Measurements from ENCODE around the gene SLC6A11.

The SLC6A11 gene

DNA sequence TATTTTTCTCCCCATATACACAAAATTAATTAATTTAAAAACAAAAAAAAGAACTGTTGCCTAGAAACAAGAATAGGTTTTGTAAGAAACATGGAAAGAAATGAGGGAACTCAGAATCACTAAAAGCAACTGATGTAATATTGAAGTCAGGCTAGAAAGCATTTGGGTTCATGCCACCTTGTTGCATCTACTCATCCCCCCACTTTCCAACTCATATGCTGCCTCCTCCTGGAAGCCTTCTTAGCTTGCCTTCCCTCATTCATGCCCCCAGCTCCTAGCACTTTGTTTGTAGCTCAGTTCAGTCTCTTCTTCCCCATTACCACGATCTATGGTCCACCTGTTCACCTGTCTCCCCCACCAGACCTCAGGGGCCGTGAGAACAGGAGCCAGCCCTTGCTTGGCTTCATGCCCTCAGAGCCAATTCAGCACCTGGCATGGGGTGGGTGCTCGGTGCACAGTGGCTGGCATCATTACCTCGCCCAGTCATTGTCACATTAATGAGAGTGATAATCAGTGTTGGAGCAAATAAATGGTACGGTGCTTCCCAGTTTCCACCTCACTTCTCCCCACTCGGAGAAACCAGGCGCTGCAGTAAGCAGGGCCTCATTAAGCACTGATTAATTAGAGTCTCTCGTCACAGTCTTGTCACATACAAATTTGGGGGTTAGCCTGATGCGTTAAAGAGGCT, 114.1 kb downstream of the SLC6A11 start:
- H3K27ac ChIP-seq, result no peak overlapping the region
- no peaks in the 10 kb centered on the region for H4K20me1 ChIP-seq (ENCODE audit: insufficient read depth)
- H3K4me2 ChIP-seq, result no peak overlapping the region
- no peak overlapping the region for H3K4me3 ChIP-seq (IDR thresholded peaks at IDR 0.05; ENCODE audit: insufficient read depth, low read depth, low read length)
- H3K36me3 ChIP-seq (ENCODE audit: insufficient read depth), result no peaks in the 10 kb centered on the region
- H3K79me2 ChIP-seq (ENCODE audit: insufficient read depth, low read depth), result no peaks in the 10 kb centered on the region
- H3K9ac ChIP-seq, result no peak overlapping the region
- H3K27me3 ChIP-seq (ENCODE audit: insufficient read depth, low read depth), result no peaks in the 10 kb centered on the region
- TF ChIP-seq, protein P1, sequence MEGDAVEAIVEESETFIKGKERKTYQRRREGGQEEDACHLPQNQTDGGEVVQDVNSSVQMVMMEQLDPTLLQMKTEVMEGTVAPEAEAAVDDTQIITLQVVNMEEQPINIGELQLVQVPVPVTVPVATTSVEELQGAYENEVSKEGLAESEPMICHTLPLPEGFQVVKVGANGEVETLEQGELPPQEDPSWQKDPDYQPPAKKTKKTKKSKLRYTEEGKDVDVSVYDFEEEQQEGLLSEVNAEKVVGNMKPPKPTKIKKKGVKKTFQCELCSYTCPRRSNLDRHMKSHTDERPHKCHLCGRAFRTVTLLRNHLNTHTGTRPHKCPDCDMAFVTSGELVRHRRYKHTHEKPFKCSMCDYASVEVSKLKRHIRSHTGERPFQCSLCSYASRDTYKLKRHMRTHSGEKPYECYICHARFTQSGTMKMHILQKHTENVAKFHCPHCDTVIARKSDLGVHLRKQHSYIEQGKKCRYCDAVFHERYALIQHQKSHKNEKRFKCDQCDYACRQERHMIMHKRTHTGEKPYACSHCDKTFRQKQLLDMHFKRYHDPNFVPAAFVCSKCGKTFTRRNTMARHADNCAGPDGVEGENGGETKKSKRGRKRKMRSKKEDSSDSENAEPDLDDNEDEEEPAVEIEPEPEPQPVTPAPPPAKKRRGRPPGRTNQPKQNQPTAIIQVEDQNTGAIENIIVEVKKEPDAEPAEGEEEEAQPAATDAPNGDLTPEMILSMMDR (conservative IDR thresholded peaks at IDR 0.05; ENCODE audit: low read depth, low read length), result no peak
- no peaks in the 10 kb centered on the region for H3K4me1 ChIP-seq (ENCODE audit: low read depth, poor library complexity, severe bottlenecking)
- no peak overlapping the region for H2AFZ ChIP-seq (ENCODE audit: low read depth)

DNA sequence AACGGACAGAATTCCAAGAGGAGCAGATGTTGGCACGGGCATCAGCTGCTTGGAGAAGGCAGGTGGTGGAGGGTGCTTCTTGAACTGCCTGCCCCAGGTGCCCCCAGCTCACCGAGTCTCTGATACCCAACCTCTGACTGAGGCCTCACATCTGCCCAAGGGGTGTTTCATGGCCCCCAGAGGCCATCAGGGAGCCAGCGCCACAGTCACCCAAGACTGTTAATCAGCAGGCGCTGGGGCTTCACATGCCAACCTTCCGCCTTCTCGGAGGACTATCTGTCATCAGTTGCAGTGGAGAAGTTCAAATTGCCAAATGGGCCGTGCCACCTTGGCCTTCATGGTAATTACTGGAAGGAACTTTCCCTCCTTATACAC, 114.6 kb downstream of the SLC6A11 start:
- H3K4me1 ChIP-seq (ENCODE audit: low read depth, poor library complexity, severe bottlenecking), result no peaks in the 10 kb centered on the region
- H3K9ac ChIP-seq, result no peak overlapping the region
- H3K27me3 ChIP-seq (ENCODE audit: insufficient read depth, low read depth), result no peaks in the 10 kb centered on the region
- H3K27ac ChIP-seq, result no peak overlapping the region
- no peaks in the 10 kb centered on the region for H3K36me3 ChIP-seq (ENCODE audit: insufficient read depth)
- TF ChIP-seq, protein P1 (conservative IDR thresholded peaks at IDR 0.05; ENCODE audit: low read depth, low read length), result no peak
- no peak overlapping the region for H3K4me2 ChIP-seq
- no peak overlapping the region for H2AFZ ChIP-seq (ENCODE audit: low read depth)
- H3K4me3 ChIP-seq (IDR thresholded peaks at IDR 0.05; ENCODE audit: insufficient read depth, low read depth, low read length), result no peak overlapping the region
- H4K20me1 ChIP-seq (ENCODE audit: insufficient read depth), result no peaks in the 10 kb centered on the region
- no peaks in the 10 kb centered on the region for H3K79me2 ChIP-seq (ENCODE audit: insufficient read depth, low read depth)

DNA sequence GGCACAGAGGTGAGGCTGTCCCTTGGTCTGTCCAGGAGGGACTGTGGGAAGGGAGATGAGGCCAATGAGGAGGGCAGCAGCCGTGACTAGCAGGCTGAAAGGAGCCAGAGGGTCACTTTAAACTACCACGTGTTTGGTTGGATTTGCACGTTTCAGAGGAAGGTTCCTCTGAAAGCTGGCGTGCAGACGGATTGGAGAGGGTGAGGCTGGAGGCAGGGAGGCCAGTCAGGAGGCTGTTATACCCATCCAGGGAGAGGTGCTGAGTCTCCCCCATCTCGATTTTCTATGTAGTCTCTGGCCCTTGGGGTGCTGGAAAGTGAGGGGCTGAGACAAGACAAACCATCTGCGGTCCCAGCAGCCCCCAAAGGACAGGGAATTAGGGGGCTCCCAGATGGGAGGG, 116.6 kb downstream of the SLC6A11 start:
- Histone ChIP-seq H2AFZ (ENCODE audit: low read depth) (no peak overlapping the region), H4K20me1 (ENCODE audit: insufficient read depth) (no peaks in the 10 kb centered on the region), H3K27me3 (ENCODE audit: insufficient read depth, low read depth) (no peaks in the 10 kb centered on the region), H3K4me2 (no peak overlapping the region), H3K4me3 (IDR thresholded peaks at IDR 0.05; ENCODE audit: insufficient read depth, low read depth, low read length) (no peak overlapping the region), H3K27ac (no peak overlapping the region), H3K9ac (no peak overlapping the region), H3K79me2 (ENCODE audit: insufficient read depth, low read depth) (no peaks in the 10 kb centered on the region), H3K4me1 (ENCODE audit: low read depth, poor library complexity, severe bottlenecking) (no peaks in the 10 kb centered on the region), H3K36me3 (ENCODE audit: insufficient read depth) (no peaks in the 10 kb centered on the region)
- TF ChIP-seq, protein P1 (conservative IDR thresholded peaks at IDR 0.05; ENCODE audit: low read depth, low read length), result no peak

DNA sequence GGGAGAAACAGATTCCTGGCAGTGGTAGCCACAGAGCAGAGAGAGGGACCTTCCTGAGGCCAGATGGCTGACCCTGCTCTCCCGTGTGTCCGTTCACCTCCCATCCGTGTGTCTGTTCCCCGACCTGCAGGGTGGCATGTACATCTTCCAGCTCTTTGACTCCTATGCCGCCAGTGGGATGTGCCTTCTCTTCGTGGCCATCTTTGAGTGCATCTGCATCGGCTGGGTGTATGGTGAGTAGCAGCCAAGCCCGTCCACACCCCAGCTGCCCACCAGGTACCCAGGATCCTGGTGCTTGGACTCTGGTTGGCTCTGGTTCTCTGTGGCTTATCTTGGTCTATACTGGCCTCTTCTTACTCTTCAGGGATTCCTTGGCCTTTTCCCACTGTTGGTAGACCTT, 117.0 kb downstream of the SLC6A11 start:
- TF ChIP-seq, protein P1 (conservative IDR thresholded peaks at IDR 0.05; ENCODE audit: low read depth, low read length), result no peak
- no peaks in the 10 kb centered on the region for H4K20me1 ChIP-seq (ENCODE audit: insufficient read depth)
- H2AFZ ChIP-seq (ENCODE audit: low read depth), result no peak overlapping the region
- no peaks in the 10 kb centered on the region for H3K79me2 ChIP-seq (ENCODE audit: insufficient read depth, low read depth)
- no peaks in the 10 kb centered on the region for H3K36me3 ChIP-seq (ENCODE audit: insufficient read depth)
- no peak overlapping the region for H3K27ac ChIP-seq
- no peak overlapping the region for H3K9ac ChIP-seq
- no peaks in the 10 kb centered on the region for H3K4me1 ChIP-seq (ENCODE audit: low read depth, poor library complexity, severe bottlenecking)
- H3K4me3 ChIP-seq (IDR thresholded peaks at IDR 0.05; ENCODE audit: insufficient read depth, low read depth, low read length), result no peak overlapping the region
- H3K27me3 ChIP-seq (ENCODE audit: insufficient read depth, low read depth), result no peaks in the 10 kb centered on the region
- H3K4me2 ChIP-seq, result no peak overlapping the region

Measured in KMS-11 (cell line).